ENCODE measurements around the gene SLC2A13. TPM values are rescaled to one million over a fixed set of nuclear protein-coding genes. Genes with fewer than 3 reads are reported as not detected.

Gene SLC2A13
- total and polyA plus RNA-seq, 11 donors, result 1.9 to 17.6 (median 8.5) TPM

- TF ChIP-seq CTCF (IDR thresholded peaks at IDR 0.05) (no peak), POLR2A (IDR thresholded peaks at IDR 0.05) (no peak)
- intact Hi-C loops (cut with DNase I), result no loop called here
- peaks cover 0 to 3% (median 0%) of the 10 kb centered on the region in 12 donors for H3K9me3 ChIP-seq
- no peak overlapping the region for H3K27ac ChIP-seq
- H3K4me1 ChIP-seq, result no peaks in the 10 kb centered on the region
- WGBS, 4 donors, result 66 to 77% (median 71%) methylated on average over 2 of the region's 2 CpGs
- ATAC-seq (no peak), DNase-seq (no peak)
- no peak overlapping the region for H3K4me3 ChIP-seq
- no peaks in the 10 kb centered on the region for H3K27me3 ChIP-seq
- H3K36me3 ChIP-seq, result no peaks in the 10 kb centered on the region
Measured at GRCh38 chr12:39846971-39847650, 258.8 kb downstream of the SLC2A13 start.

GRCh38 chr12:39846304-39846703 lies 259.6 kb downstream of the SLC2A13 start:
- no peak for ATAC-seq
- Histone ChIP-seq H3K36me3 (no peaks in the 10 kb centered on the region), H3K9me3 (peaks cover 0 to 3% (median 0%) of the 10 kb centered on the region in 12 donors), H3K4me1 (no peaks in the 10 kb centered on the region), H3K27me3 (no peaks in the 10 kb centered on the region), H3K27ac (no peak overlapping the region), H3K4me3 (no peak overlapping the region)
- DNase-seq, result no peak
- TF ChIP-seq POLR2A (IDR thresholded peaks at IDR 0.05), result no peak
- no peak for TF ChIP-seq CTCF (IDR thresholded peaks at IDR 0.05)
- intact Hi-C loops (cut with DNase I), result no loop called here
- WGBS, 4 donors, result 84 to 96% (median 89%) methylated on average over 2 of the region's 2 CpGs

- 65 to 76% (median 73%) methylated on average over 2 of the region's 2 CpGs for WGBS, 4 donors
- DNase-seq (no peak), ATAC-seq (no peak)
- intact Hi-C loops (cut with DNase I), result no loop called here
- Histone ChIP-seq H3K4me3 (no peak overlapping the region), H3K27me3 (no peaks in the 10 kb centered on the region), H3K9me3 (no peaks in the 10 kb centered on the region), H3K4me1 (no peaks in the 10 kb centered on the region), H3K36me3 (no peaks in the 10 kb centered on the region), H3K27ac (no peak overlapping the region)
- TF ChIP-seq POLR2A (IDR thresholded peaks at IDR 0.05), result no peak
- no peak for TF ChIP-seq CTCF (IDR thresholded peaks at IDR 0.05)
Measured at GRCh38 chr12:39840422-39840821, 265.5 kb downstream of the SLC2A13 start.

GRCh38 chr12:39839072-39839471 lies 266.8 kb downstream of the SLC2A13 start:
- ATAC-seq (no peak), DNase-seq (no peak)
- no peaks in the 10 kb centered on the region for H3K9me3 ChIP-seq
- TF ChIP-seq POLR2A (IDR thresholded peaks at IDR 0.05) (no peak), CTCF (IDR thresholded peaks at IDR 0.05) (no peak)
- WGBS, 4 donors, result 83 to 87% (median 85%) methylated on average over 6 of the region's 6 CpGs
- no peak overlapping the region for H3K4me3 ChIP-seq
- no peak overlapping the region for H3K27ac ChIP-seq
- no peaks in the 10 kb centered on the region for H3K4me1 ChIP-seq
- intact Hi-C loops (cut with DNase I), result no loop called here
- no peaks in the 10 kb centered on the region for H3K36me3 ChIP-seq
- no peaks in the 10 kb centered on the region for H3K27me3 ChIP-seq
